SK-N-SH (cell line): Measurements from ENCODE around the gene REXO1. TPM values are rescaled to one million over a fixed set of nuclear protein-coding genes. Genes with fewer than 3 reads are reported as not detected.

ENCODE experiments used
- CTCF ChIA-PET: fragments of 300-600, 350-600 bp; formaldehyde crosslinking; extraction: SDS; loops from one replicate; lab custom pipeline; 2021; lab: Yijun Ruan, JAX
- POLR2A ChIA-PET: fragments of 350-600 bp; sonication (Branson Sonifier 250); formaldehyde crosslinking; extraction: SDS; loops from one replicate; lab custom pipeline; 2020; ENCODE audit warnings: antibody characterized with exemption, inconsistent platforms; lab: Yijun Ruan, JAX
- DNase-seq: peaks from one replicate; pipeline ENCODE4 v3.0.0; 2012
- H2AFZ ChIP-seq: fragments of 200-600 bp; sonication (generic); 2 replicates; pipeline ENCODE4 v1.8.1; 2016; ENCODE audit warnings: antibody characterized with exemption, mild to moderate bottlenecking, low read depth
- H3F3A ChIP-seq: fragments of 200-600 bp; sonication (generic); replicated peaks from 2 replicates; pipeline ENCODE3; 2016; ENCODE audit warnings: antibody characterized with exemption, mild to moderate bottlenecking; ENCODE audit not compliant: insufficient read depth
- H3K27ac ChIP-seq, 2 experiments: fragments of 200-500 bp in 1 of 2; fragments of 200-600 bp in 1 of 2; sonication (Bioruptor generic) in 1 of 2; sonication (generic), shearing (Covaris generic) in 1 of 2; 2 replicates each; pipeline versions ENCODE4 v1.5.1 to v1.6.1; 2014 to 2016; ENCODE audit warnings: low read depth in 2 of 2, inconsistent platforms in 1 of 2, low read length in 1 of 2, mild to moderate bottlenecking in 1 of 2, mixed read lengths in 1 of 2
- H3K27me3 ChIP-seq: fragments of 200-600 bp; sonication (generic), shearing (Covaris generic); 2 replicates; pipeline ENCODE4 v1.6.1; 2016; ENCODE audit warnings: mixed run types; ENCODE audit not compliant: insufficient read depth
- H3K36me3 ChIP-seq, 2 experiments: fragments of 200-500 bp in 1 of 2; fragments of 200-600 bp in 1 of 2; sonication (Bioruptor generic) in 1 of 2; sonication (generic) in 1 of 2; replicated peaks in 1 of 2; 2 replicates each; pipeline versions ENCODE3 to v1.5.1; 2014 to 2016; ENCODE audit warnings: low read length in 1 of 2, mild to moderate bottlenecking in 1 of 2; ENCODE audit not compliant: insufficient read depth in 2 of 2, control insufficient read depth in 1 of 2
- H3K4me1 ChIP-seq, 2 experiments: fragments of 200-500 bp in 1 of 2; fragments of 200-600 bp in 1 of 2; sonication (Bioruptor generic) in 1 of 2; sonication (generic), shearing (Covaris generic) in 1 of 2; 2 replicates each; pipeline versions ENCODE4 v1.5.1 to v1.6.1; 2014 to 2016; ENCODE audit warnings: low read depth in 1 of 2, low read length in 1 of 2, mixed run types in 1 of 2; ENCODE audit not compliant: insufficient read depth in 2 of 2, control insufficient read depth in 1 of 2
- H3K4me2 ChIP-seq: fragments of 200-600 bp; sonication (generic), shearing (Covaris generic); 2 replicates; pipeline ENCODE4 v1.6.1; 2017; ENCODE audit warnings: mixed run types
- H3K4me3 ChIP-seq, 2 experiments: fragments of 200-500 bp in 1 of 2; fragments of 200-600 bp in 1 of 2; sonication (Bioruptor generic) in 1 of 2; sonication (generic), shearing (Covaris generic) in 1 of 2; 2 replicates each; pipeline versions ENCODE4 v1.5.1 to v1.8.1; 2014 to 2016; ENCODE audit warnings: low read depth in 2 of 2, inconsistent platforms in 1 of 2, low read length in 1 of 2, mild to moderate bottlenecking in 1 of 2, mixed read lengths in 1 of 2, moderate library complexity in 1 of 2
- H3K79me2 ChIP-seq: fragments of 200-600 bp; sonication (generic); 2 replicates; pipeline ENCODE4 v1.8.1; 2017; ENCODE audit warnings: mild to moderate bottlenecking; ENCODE audit not compliant: insufficient read depth
- H3K9ac ChIP-seq: fragments of 200-600 bp; sonication (generic); 2 replicates; pipeline ENCODE4 v1.6.1; 2017; ENCODE audit warnings: mixed run types
- H3K9me2 ChIP-seq: fragments of 200-600 bp; sonication (generic); 2 replicates; pipeline ENCODE4 v1.6.1; 2017; ENCODE audit warnings: mixed run types
- H3K9me3 ChIP-seq: fragments of 200-600 bp; sonication (generic); 2 replicates; pipeline ENCODE4 v1.6.1; 2017; ENCODE audit warnings: mixed run types, mild to moderate bottlenecking, moderate library complexity
- H4K20me1 ChIP-seq: fragments of 200-600 bp; sonication (generic); 2 replicates; pipeline ENCODE4 v1.6.1; 2017; ENCODE audit warnings: mild to moderate bottlenecking, mixed run types; ENCODE audit not compliant: insufficient read depth
- CTCF ChIP-seq: fragments of 200-600 bp; sonication (generic); IDR thresholded peaks from 2 replicates; pipeline ENCODE4 v1.6.1; 2017; ENCODE audit warnings: antibody characterized with exemption, mild to moderate bottlenecking, moderate library complexity
- EP300 ChIP-seq, 2 experiments: IDR thresholded peaks; 2 replicates each; pipeline versions ENCODE4 v1.4.0 to v1.6.1; 2012; ENCODE audit warnings: borderline replicate concordance in 1 of 2, low read depth in 1 of 2, low read length in 1 of 2
- FOXJ3 ChIP-seq: sonication (generic); formaldehyde crosslinking; IDR thresholded peaks from 2 replicates; pipeline ENCODE4 v1.5.1; 2020; ENCODE audit warnings: mild to moderate bottlenecking, missing genetic modification reagents
- FOXM1 ChIP-seq: IDR thresholded peaks from 2 replicates; pipeline ENCODE4 v1.4.0; 2012; ENCODE audit warnings: low read depth, mild to moderate bottlenecking
- JUND ChIP-seq: IDR thresholded peaks from 2 replicates; pipeline ENCODE4 v1.4.0; 2012
- MXI1 ChIP-seq: IDR thresholded peaks from 2 replicates; pipeline ENCODE4 v1.6.1; 2012; ENCODE audit warnings: mild to moderate bottlenecking, low read depth, low read length, improper control_type of control experiment
- PBX3 ChIP-seq: IDR thresholded peaks from 2 replicates; pipeline ENCODE4; 2012
- RAD21 ChIP-seq: IDR thresholded peaks from 2 replicates; pipeline ENCODE4 v1.6.1; 2012; ENCODE audit warnings: mild to moderate bottlenecking, low read length
- RCOR1 ChIP-seq: fragments of 150-350 bp; IDR thresholded peaks from 2 replicates; pipeline ENCODE4 v1.6.1; 2017; ENCODE audit warnings: antibody characterized with exemption, low read length
- REST ChIP-seq: IDR thresholded peaks from 2 replicates; pipeline ENCODE4 v1.6.1; 2012; ENCODE audit warnings: mild to moderate bottlenecking, low read depth, low read length, moderate library complexity
- RFX5 ChIP-seq: IDR thresholded peaks from 2 replicates; pipeline ENCODE4 v1.6.1; 2012; ENCODE audit warnings: mild to moderate bottlenecking, improper control_type of control experiment, low read length
- RXRA ChIP-seq: IDR thresholded peaks from 2 replicates; pipeline ENCODE4 v1.4.0; 2012; ENCODE audit warnings: low read depth, mild to moderate bottlenecking, borderline replicate concordance
- TCF12 ChIP-seq: IDR thresholded peaks from 2 replicates; pipeline ENCODE4 v1.4.0; 2012
- TEAD4 ChIP-seq: IDR thresholded peaks from 2 replicates; pipeline ENCODE4 v1.4.0; 2012; ENCODE audit warnings: mild to moderate bottlenecking, borderline replicate concordance; ENCODE audit not compliant: insufficient read depth
- USF1 ChIP-seq: IDR thresholded peaks from 2 replicates; pipeline ENCODE4 v1.4.0; 2012; ENCODE audit warnings: low read depth, borderline replicate concordance
- WGBS: methylation state at CpG from one replicate; pipeline ENCODE4 v1.1.6; 2017; ENCODE audit warnings: low lambda C conversion rate; 5-methylcytosine and 5-hydroxymethylcytosine counted together
- polyA plus RNA-seq, 3 experiments: library from polyadenylated mRNA; depleted of rRNA; stranded (reverse); fragments of >200 nt; gene quantifications; 2 replicates each; pipeline ENCODE4 v1.2.3, GENCODE V29; 2012

The REXO1 gene
- polyA plus RNA-seq, 1 of the 3 experiments (the other 2 are of a cell fraction), result 18.8 TPM

- POLR2A ChIA-PET, result no interaction called here
- H3K27ac ChIP-seq, result no peak overlapping the region
- 49% methylated on average over 7 of the region's 9 CpGs for WGBS
- H3K4me1 ChIP-seq, result no peaks in the 10 kb centered on the region
- no peaks in the 10 kb centered on the region for H3K79me2 ChIP-seq
- H3K4me3 ChIP-seq, result no peak overlapping the region
- no peak overlapping the region for H2AFZ ChIP-seq
- H3K9me3 ChIP-seq, result peaks cover 6% of the 10 kb centered on the region; the same call in 1 of the 2 replicates
- H4K20me1 ChIP-seq, result no peaks in the 10 kb centered on the region
- DNase-seq, result no peak
- no peak overlapping the region for H3K4me2 ChIP-seq
- H3K9me2 ChIP-seq, result no peaks in the 10 kb centered on the region
- no peaks in the 10 kb centered on the region for H3K36me3 ChIP-seq
- CTCF ChIA-PET, result interaction anchor here (0.9 to 11.8 kb wide), 10 partner anchors 10 to 237 kb away, joined by 3 to 143 read pairs (median 4); partner anchors contain the start of gene UQCR11
- peaks cover 64% of the 10 kb centered on the region for H3K27me3 ChIP-seq
- no peaks in the 10 kb centered on the region for H3F3A ChIP-seq
- TF ChIP-seq FOXJ3 (CRISPR knock-in tag), result no peak
- no peak for TF ChIP-seq JUND
- no peak for TF ChIP-seq RCOR1
- no peak for TF ChIP-seq EP300 (IDR thresholded peaks at IDR 0.05; ENCODE audit: borderline replicate concordance in 1 of 2, low read depth in 1 of 2, low read length in 1 of 2)
- no peak for TF ChIP-seq REST
- no peak for TF ChIP-seq RFX5
- TF ChIP-seq RAD21, result no peak
- no peak for TF ChIP-seq FOXM1
- TF ChIP-seq CTCF, result no peak
- TF ChIP-seq PBX3, result no peak
- no peak for TF ChIP-seq MXI1
- TF ChIP-seq TCF12, result no peak
- no peak for TF ChIP-seq RXRA
- TF ChIP-seq TEAD4, result no peak
- no peak for TF ChIP-seq USF1
- no peak overlapping the region for H3K9ac ChIP-seq
Observed at GRCh38 chr19:1783874-1784273, 64.4 kb downstream of the REXO1 start.
